Upper lobe of left lung (tissue), 4 donors: ENCODE results near the gene NAP1L4.

Source experiments
- EP300 ChIP-seq, 4 donors: sonication (generic); formaldehyde crosslinking; IDR thresholded peaks; one replicate each; pipeline ENCODE4 v1.5.1; 2017; ENCODE audit warnings: antibody characterized with exemption in 4 of 4, control low read depth in 2 of 4
- POLR2A ChIP-seq, 4 donors: fragments of 450-650 bp; IDR thresholded peaks; one replicate each; pipeline ENCODE4 v1.5.1; 2016 to 2017; ENCODE audit warnings: antibody characterized with exemption in 4 of 4, mild to moderate bottlenecking in 2 of 4
- TF ChIP-seq, protein P1 (sequence below), 6 experiments: fragments of 450-650 bp in 4 of 6; fragments of 200-600 bp in 2 of 6; sonication (generic) in 2 of 6; IDR thresholded peaks; one replicate each; pipeline ENCODE4 v1.5.1; 2016 to 2019; ENCODE audit warnings: antibody characterized with exemption in 6 of 6

DNA sequence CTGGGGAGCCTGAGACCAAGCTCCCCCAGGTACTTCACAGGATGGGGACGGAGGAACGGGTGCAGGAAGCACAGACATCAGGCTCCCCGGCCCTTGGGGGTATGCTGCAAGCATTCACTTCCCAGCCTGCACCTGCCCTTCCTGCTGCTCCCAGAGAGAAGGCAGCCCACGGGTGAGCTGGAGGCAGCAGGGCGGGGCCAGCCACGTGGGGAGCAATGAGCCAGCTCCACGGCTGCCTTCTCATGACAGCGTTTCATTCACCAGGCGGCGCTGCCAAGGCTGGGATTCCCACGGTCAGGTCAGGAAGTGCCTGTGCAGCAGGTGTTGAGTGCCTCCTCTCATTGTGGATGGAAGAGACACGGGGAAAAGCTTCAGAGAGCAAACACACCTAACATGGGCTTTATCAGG lies 48.4 kb downstream of the NAP1L4 start:
- TF ChIP-seq, protein P1, sequence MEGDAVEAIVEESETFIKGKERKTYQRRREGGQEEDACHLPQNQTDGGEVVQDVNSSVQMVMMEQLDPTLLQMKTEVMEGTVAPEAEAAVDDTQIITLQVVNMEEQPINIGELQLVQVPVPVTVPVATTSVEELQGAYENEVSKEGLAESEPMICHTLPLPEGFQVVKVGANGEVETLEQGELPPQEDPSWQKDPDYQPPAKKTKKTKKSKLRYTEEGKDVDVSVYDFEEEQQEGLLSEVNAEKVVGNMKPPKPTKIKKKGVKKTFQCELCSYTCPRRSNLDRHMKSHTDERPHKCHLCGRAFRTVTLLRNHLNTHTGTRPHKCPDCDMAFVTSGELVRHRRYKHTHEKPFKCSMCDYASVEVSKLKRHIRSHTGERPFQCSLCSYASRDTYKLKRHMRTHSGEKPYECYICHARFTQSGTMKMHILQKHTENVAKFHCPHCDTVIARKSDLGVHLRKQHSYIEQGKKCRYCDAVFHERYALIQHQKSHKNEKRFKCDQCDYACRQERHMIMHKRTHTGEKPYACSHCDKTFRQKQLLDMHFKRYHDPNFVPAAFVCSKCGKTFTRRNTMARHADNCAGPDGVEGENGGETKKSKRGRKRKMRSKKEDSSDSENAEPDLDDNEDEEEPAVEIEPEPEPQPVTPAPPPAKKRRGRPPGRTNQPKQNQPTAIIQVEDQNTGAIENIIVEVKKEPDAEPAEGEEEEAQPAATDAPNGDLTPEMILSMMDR (IDR thresholded peaks at IDR 0.05) = peak in 1 of 6 experiments; percentile 15
- TF ChIP-seq EP300 (IDR thresholded peaks at IDR 0.05) (no peak), POLR2A (IDR thresholded peaks at IDR 0.05) (no peak)
